CD4-positive, CD25-positive, alpha-beta regulatory T cell (primary cell): ENCODE results near the gene FAM20C. TPM values are rescaled to one million over a fixed set of nuclear protein-coding genes. Genes with fewer than 3 reads are reported as not detected.

Source experiments
- ATAC-seq, 2 donors: fragments of 150-1000 bp; cut with Tn5 transposase; one replicate each; pipeline ENCODE4 v1.10.0; 2021; ENCODE audit warnings: low read depth in 2 of 2, moderate number of reproducible peaks in 2 of 2, moderate library complexity in 1 of 2
- DNase-seq, 3 donors: peaks; one replicate each; pipeline versions ENCODE4 v3.0.0 to v3.0.0-alpha.2; 2012 to 2022; ENCODE audit warnings: mixed read lengths in 1 of 3
- H3K27ac ChIP-seq: one replicate; pipeline ENCODE4 v1.7.0; 2013; ENCODE audit warnings: mild to moderate bottlenecking, low read length; ENCODE audit not compliant: insufficient read depth, poor library complexity, severe bottlenecking
- H3K27me3 ChIP-seq: one replicate; pipeline ENCODE4 v1.7.0; 2013; ENCODE audit warnings: low read length; ENCODE audit not compliant: control insufficient read depth, insufficient read depth
- H3K36me3 ChIP-seq: one replicate; pipeline ENCODE4 v1.7.0; 2013; ENCODE audit warnings: mild to moderate bottlenecking, low read length, moderate library complexity; ENCODE audit not compliant: control insufficient read depth, insufficient read depth
- H3K4me1 ChIP-seq: 2 replicates; pipeline ENCODE4 v1.7.0; 2013; ENCODE audit warnings: mild to moderate bottlenecking, low read length; ENCODE audit not compliant: insufficient read depth, control insufficient read depth, poor library complexity, severe bottlenecking
- H3K4me3 ChIP-seq: one replicate; pipeline ENCODE4 v1.7.0; 2013; ENCODE audit warnings: low read depth, mild to moderate bottlenecking, low read length, moderate library complexity
- H3K9me3 ChIP-seq, 2 experiments: 1 replicate in 1 of 2; 2 replicates in 1 of 2; pipeline ENCODE4 v1.7.0; 2013; ENCODE audit warnings: low read length in 2 of 2, mild to moderate bottlenecking in 1 of 2, moderate library complexity in 1 of 2; ENCODE audit not compliant: control insufficient read depth in 2 of 2
- H3K27ac Mint-ChIP-seq, 3 donors: one replicate each; pipeline ENCODE4 v1.8.0; 2020 to 2022; ENCODE audit warnings: mild to moderate bottlenecking in 3 of 3, mixed read lengths in 3 of 3, moderate library complexity in 2 of 3
- H3K27me3 Mint-ChIP-seq: one replicate; pipeline ENCODE4 v1.8.0; 2022; ENCODE audit warnings: mild to moderate bottlenecking, mixed read lengths
- H3K36me3 Mint-ChIP-seq: one replicate; pipeline ENCODE4 v1.8.0; 2020; ENCODE audit warnings: mixed read lengths
- H3K4me1 Mint-ChIP-seq, 4 donors: one replicate each; pipeline ENCODE4 v1.8.0; 2020 to 2022; ENCODE audit warnings: mixed read lengths in 4 of 4, mild to moderate bottlenecking in 1 of 4
- H3K4me3 Mint-ChIP-seq, 4 donors: one replicate each; pipeline ENCODE4 v1.8.0; 2020 to 2022; ENCODE audit warnings: mild to moderate bottlenecking in 4 of 4, mixed read lengths in 4 of 4, moderate library complexity in 3 of 4
- H3K9me3 Mint-ChIP-seq, 7 donors: one replicate each; pipeline ENCODE4 v1.8.0; 2020 to 2022; ENCODE audit warnings: mixed read lengths in 7 of 7, mild to moderate bottlenecking in 3 of 7, moderate library complexity in 2 of 7
- polyA plus RNA-seq, 4 donors: library from polyadenylated mRNA; unstranded; fragments of 300-500 nt; fragmentation: Illumina TruSeq; gene quantifications; one replicate each; pipeline ENCODE4 v1.2.3, GENCODE V29; 2021
- total RNA-seq: library from RNA; stranded (reverse); gene quantifications from one replicate; pipeline ENCODE4 v1.2.3, GENCODE V29; 2022

Gene FAM20C
- total and polyA plus RNA-seq, 5 donors from 2014 or later = not detected

DNA sequence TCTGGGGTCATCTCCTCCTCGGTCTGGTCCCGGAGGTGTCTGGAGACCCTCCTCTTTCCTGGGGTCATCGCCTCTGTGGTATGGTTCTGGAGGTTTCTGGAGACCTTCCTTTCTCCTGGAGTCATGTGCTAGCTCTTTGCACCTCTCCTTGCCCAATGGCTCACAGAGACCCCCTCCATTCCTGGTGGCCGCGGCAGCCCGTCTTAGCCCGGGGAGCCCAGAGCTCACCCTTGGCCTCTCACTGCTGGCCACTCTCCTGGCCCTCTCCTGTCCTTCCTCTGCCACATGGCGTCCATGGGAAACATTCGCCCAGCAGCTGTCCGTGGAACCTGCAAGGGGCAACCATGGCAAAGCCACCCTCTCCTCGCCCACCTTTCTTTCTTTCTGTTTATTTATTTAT, 77.3 kb downstream of the FAM20C start:
- peaks cover 0 to 19% (median 5%) of the 10 kb centered on the region in 7 donors for H3K9me3 Mint-ChIP-seq
- H3K4me3 ChIP-seq = no peak overlapping the region
- H3K27me3 Mint-ChIP-seq = no peaks in the 10 kb centered on the region
- no peak overlapping the region for H3K4me3 Mint-ChIP-seq
- DNase-seq = no peak
- H3K9me3 ChIP-seq = peaks cover 0 to 6% of the 10 kb centered on the region in 2 experiments
- no peak for ATAC-seq
- no peaks in the 10 kb centered on the region for H3K4me1 Mint-ChIP-seq
- H3K27me3 ChIP-seq = no peaks in the 10 kb centered on the region
- no peaks in the 10 kb centered on the region for H3K36me3 Mint-ChIP-seq
- no peak overlapping the region for H3K27ac ChIP-seq
- no peak overlapping the region for H3K27ac Mint-ChIP-seq
- H3K36me3 ChIP-seq = no peaks in the 10 kb centered on the region
- no peaks in the 10 kb centered on the region for H3K4me1 ChIP-seq

- H3K4me3 Mint-ChIP-seq = no peak overlapping the region
- peaks cover 0 to 10% of the 10 kb centered on the region in 2 experiments for H3K9me3 ChIP-seq
- H3K36me3 Mint-ChIP-seq = no peaks in the 10 kb centered on the region
- no peaks in the 10 kb centered on the region for H3K4me1 ChIP-seq
- ATAC-seq = no peak
- H3K36me3 ChIP-seq = no peaks in the 10 kb centered on the region
- H3K4me1 Mint-ChIP-seq = no peaks in the 10 kb centered on the region
- H3K9me3 Mint-ChIP-seq = peaks cover 0 to 23% (median 5%) of the 10 kb centered on the region in 7 donors
- no peaks in the 10 kb centered on the region for H3K27me3 ChIP-seq
- peaks cover 2% of the 10 kb centered on the region for H3K27me3 Mint-ChIP-seq
- no peak for DNase-seq
- H3K27ac Mint-ChIP-seq = no peak overlapping the region
- no peak overlapping the region for H3K27ac ChIP-seq
- H3K4me3 ChIP-seq = no peak overlapping the region
Measured at GRCh38 chr7:270351-270983, 78.1 kb downstream of the FAM20C start.

DNA sequence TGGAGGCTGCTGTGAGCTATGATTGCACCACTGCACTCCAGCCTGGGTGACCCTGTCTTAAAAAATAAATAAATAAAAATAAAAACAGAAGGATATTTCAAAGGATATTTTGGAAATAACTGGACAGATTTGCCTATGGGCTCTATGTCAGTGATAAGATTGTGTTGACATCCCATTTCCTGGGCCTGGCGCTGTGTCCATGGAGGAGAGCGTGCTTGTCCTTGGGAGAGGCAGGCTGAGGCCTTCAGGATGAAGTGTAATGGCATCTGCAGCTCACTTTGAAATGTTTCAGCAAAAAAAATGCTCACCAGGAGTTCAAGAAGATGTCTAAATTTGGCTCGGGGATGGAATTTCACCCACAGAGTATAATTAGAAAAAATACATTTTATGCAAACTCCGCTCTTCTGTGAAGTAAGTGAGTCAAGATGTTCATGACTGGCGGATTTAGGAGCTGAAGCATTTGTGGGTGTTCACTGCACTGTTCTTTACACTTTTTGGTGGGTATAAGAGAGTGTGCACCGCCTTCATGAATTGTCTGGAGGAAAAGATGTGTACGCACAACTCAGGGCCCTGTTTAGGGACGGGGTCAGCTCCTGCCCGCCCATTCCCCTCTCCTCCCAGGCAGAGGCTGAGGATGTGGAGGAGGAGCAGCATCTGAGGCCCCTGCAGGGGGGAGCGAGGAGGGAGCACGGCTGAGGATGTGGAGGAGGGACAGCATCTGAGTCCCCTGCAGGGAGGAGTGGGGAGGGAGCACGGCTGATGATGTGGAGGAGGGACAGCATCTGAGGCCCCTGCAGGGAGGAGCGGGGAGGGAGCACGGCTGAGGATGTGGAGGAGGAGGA, 79.1 kb downstream of the FAM20C start:
- H3K4me1 ChIP-seq = no peaks in the 10 kb centered on the region
- no peak overlapping the region for H3K27ac Mint-ChIP-seq
- no peak overlapping the region for H3K4me3 ChIP-seq
- H3K4me3 Mint-ChIP-seq = no peak overlapping the region
- no peak for ATAC-seq
- H3K4me1 Mint-ChIP-seq = no peaks in the 10 kb centered on the region
- H3K27me3 Mint-ChIP-seq = peaks cover 5% of the 10 kb centered on the region
- DNase-seq = no peak
- no peaks in the 10 kb centered on the region for H3K27me3 ChIP-seq
- peaks cover 0 to 23% (median 5%) of the 10 kb centered on the region in 7 donors for H3K9me3 Mint-ChIP-seq
- H3K36me3 ChIP-seq = no peaks in the 10 kb centered on the region
- no peak overlapping the region for H3K27ac ChIP-seq
- no peaks in the 10 kb centered on the region for H3K36me3 Mint-ChIP-seq
- H3K9me3 ChIP-seq = peaks cover 0 to 10% of the 10 kb centered on the region in 2 experiments

GRCh38 chr7:272108-272615, 79.8 kb downstream of the FAM20C start:
- H3K27me3 Mint-ChIP-seq = peaks cover 5% of the 10 kb centered on the region
- H3K9me3 Mint-ChIP-seq = peaks cover 0 to 23% (median 5%) of the 10 kb centered on the region in 7 donors
- no peak overlapping the region for H3K4me3 ChIP-seq
- H3K9me3 ChIP-seq = peaks cover 0 to 10% of the 10 kb centered on the region in 2 experiments
- DNase-seq (no peak), ATAC-seq (no peak)
- no peaks in the 10 kb centered on the region for H3K36me3 ChIP-seq
- H3K36me3 Mint-ChIP-seq = no peaks in the 10 kb centered on the region
- no peak overlapping the region for H3K4me3 Mint-ChIP-seq
- H3K27ac ChIP-seq = no peak overlapping the region
- no peaks in the 10 kb centered on the region for H3K4me1 ChIP-seq
- H3K4me1 Mint-ChIP-seq = no peaks in the 10 kb centered on the region
- no peak overlapping the region for H3K27ac Mint-ChIP-seq
- H3K27me3 ChIP-seq = no peaks in the 10 kb centered on the region

- H3K9me3 Mint-ChIP-seq = peaks cover 0 to 23% (median 5%) of the 10 kb centered on the region in 7 donors
- H3K4me3 Mint-ChIP-seq = no peak overlapping the region
- Histone ChIP-seq H3K36me3 (no peaks in the 10 kb centered on the region), H3K9me3 (peaks cover 0 to 10% of the 10 kb centered on the region in 2 experiments), H3K27ac (no peak overlapping the region), H3K4me1 (no peaks in the 10 kb centered on the region), H3K27me3 (no peaks in the 10 kb centered on the region), H3K4me3 (no peak overlapping the region)
- no peak overlapping the region for H3K27ac Mint-ChIP-seq
- H3K4me1 Mint-ChIP-seq = no peaks in the 10 kb centered on the region
- H3K27me3 Mint-ChIP-seq = peaks cover 5% of the 10 kb centered on the region
- H3K36me3 Mint-ChIP-seq = no peaks in the 10 kb centered on the region
- DNase-seq (no peak), ATAC-seq (no peak)
Measured at GRCh38 chr7:272631-273030, 80.3 kb downstream of the FAM20C start.

DNA sequence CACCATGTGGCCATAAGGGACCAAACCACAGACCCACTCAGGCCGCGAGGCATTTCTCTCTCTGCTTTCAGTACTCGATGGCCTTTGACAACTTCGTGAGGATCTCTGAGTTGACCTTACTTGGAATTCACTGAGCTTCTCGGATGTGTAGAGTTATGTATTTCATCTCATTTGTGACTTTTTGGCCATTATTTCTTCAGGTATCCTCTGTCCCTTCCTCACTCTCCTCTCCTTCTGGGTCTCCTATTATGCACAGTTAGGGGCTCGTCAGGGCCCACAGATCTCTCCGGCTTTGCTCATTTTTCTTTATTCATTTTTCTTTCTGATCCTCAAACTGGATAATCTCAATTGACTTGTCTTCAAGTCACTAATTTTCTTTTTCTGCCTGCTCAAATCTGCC, 81.0 kb downstream of the FAM20C start:
- H3K27ac Mint-ChIP-seq = no peak overlapping the region
- ATAC-seq (no peak), DNase-seq (no peak)
- Histone ChIP-seq H3K9me3 (peaks cover 0 to 10% of the 10 kb centered on the region in 2 experiments), H3K4me3 (no peak overlapping the region), H3K4me1 (no peaks in the 10 kb centered on the region), H3K36me3 (no peaks in the 10 kb centered on the region), H3K27me3 (no peaks in the 10 kb centered on the region), H3K27ac (no peak overlapping the region)
- H3K4me3 Mint-ChIP-seq = no peak overlapping the region
- peaks cover 0 to 25% (median 6%) of the 10 kb centered on the region in 7 donors for H3K9me3 Mint-ChIP-seq
- no peaks in the 10 kb centered on the region for H3K36me3 Mint-ChIP-seq
- peaks cover 11% of the 10 kb centered on the region for H3K27me3 Mint-ChIP-seq
- no peaks in the 10 kb centered on the region for H3K4me1 Mint-ChIP-seq

GRCh38 chr7:274266-274665, 81.9 kb downstream of the FAM20C start:
- Histone ChIP-seq H3K9me3 (peaks cover 0 to 10% of the 10 kb centered on the region in 2 experiments), H3K27me3 (no peaks in the 10 kb centered on the region), H3K4me1 (no peaks in the 10 kb centered on the region), H3K27ac (no peak overlapping the region), H3K36me3 (no peaks in the 10 kb centered on the region), H3K4me3 (no peak overlapping the region)
- H3K27ac Mint-ChIP-seq = no peak overlapping the region
- ATAC-seq (no peak), DNase-seq (no peak)
- H3K4me3 Mint-ChIP-seq = no peak overlapping the region
- peaks cover 0 to 25% (median 6%) of the 10 kb centered on the region in 7 donors for H3K9me3 Mint-ChIP-seq
- no peaks in the 10 kb centered on the region for H3K36me3 Mint-ChIP-seq
- H3K27me3 Mint-ChIP-seq = peaks cover 12% of the 10 kb centered on the region
- H3K4me1 Mint-ChIP-seq = no peaks in the 10 kb centered on the region
